ENCODE data around the gene MSLN. TPM values are rescaled to one million over a fixed set of nuclear protein-coding genes. Genes with fewer than 3 reads are reported as not detected.

Gene MSLN
- total and polyA plus RNA-seq, 9 of the 15 experiments (the other 6 are each of a cell fraction or from before 2014, with no cell fraction given), result not detected

DNA sequence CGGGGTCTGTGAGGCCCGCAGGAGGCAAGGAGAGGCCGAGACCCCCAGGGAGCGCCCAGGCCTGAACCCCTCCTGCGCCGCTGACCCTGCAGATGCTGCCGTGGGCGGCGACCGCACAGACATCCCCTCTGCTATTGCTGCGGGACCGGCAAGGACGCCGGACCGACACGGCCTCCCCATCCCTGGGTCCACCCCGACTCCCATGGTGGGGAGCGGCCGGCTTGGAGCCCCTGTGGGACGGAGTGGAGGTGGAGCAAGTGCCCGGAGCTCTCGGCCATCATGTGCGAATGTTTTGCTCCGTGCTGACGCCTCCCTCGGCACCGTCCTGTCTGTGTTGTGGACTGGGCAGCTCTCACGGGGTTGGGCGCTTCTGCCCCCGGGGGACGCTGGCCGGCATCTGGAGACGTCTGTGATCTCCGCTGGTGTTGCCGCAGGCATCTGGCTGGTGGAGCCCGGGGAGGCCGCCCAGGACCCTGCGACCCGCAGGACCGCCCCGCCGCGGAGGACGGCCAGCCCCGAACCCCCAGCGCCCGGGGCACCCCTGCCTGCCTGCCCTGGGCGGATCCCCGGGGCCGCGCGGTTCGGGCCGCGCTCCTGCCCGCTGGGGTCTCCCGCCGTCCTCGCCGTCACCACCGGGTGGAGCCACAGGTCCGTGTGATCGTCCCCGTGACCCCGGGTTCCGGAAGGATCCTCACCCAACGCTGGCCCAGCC is 52.8 kb downstream of the MSLN start:
- Histone ChIP-seq H4K20me1 (replicated peaks; ENCODE audit: control insufficient read depth, insufficient read depth, low read length) (no peaks in the 10 kb centered on the region), H3K36me3 (ENCODE audit: control insufficient read depth, insufficient read depth, low read length) (no peaks in the 10 kb centered on the region), H3K4me2 (ENCODE audit: insufficient read depth, low read length) (no peak overlapping the region), H3K9me3 (replicated peaks; ENCODE audit: control insufficient read depth, insufficient read depth, low read depth, low read length) (no peaks in the 10 kb centered on the region), H3K9me1 (ENCODE audit: control insufficient read depth, insufficient read depth, low read length) (no peaks in the 10 kb centered on the region), H3K9ac (ENCODE audit: insufficient read depth in 1 of 2, low read depth in 2 of 2, low read length in 2 of 2) (no peak overlapping the region), H3K27me3 (ENCODE audit: control insufficient read depth in 2 of 2, insufficient read depth in 2 of 2, low read length in 2 of 2) (peaks cover 29 to 71% of the 10 kb centered on the region in 2 experiments), H3K4me3 (no peak overlapping the region), H3K79me2 (ENCODE audit: control insufficient read depth, insufficient read depth, low read length) (no peaks in the 10 kb centered on the region; the same call in 2 of the 3 replicates), H3K27ac (ENCODE audit: extremely low read depth, low read depth, low read length) (no peak overlapping the region), H3K4me1 (replicated peaks in 1 of 2; ENCODE audit: control insufficient read depth in 2 of 2, insufficient read depth in 2 of 2, low read length in 2 of 2) (peaks cover 3 to 47% of the 10 kb centered on the region in 2 experiments; a peak in 4 of 5 replicates), H2AFZ (ENCODE audit: low read depth, low read length) (no peak overlapping the region)
- DNase-seq (ENCODE audit: extremely low read depth in 1 of 4, low spot score in 3 of 4) (peak; percentile 64 to 88 (median 84)), FAIRE-seq (peak; percentile 11), ATAC-seq (peak; percentile 95)
- intact Hi-C loops (cut with micrococcal nuclease) (loop anchor here (2.0 kb wide), 1 partner anchor 241 kb away; no protein-coding TSS in a partner anchor), in situ Hi-C loops (cut with MboI) (loop anchor here (5.0 kb wide), 1 partner anchor 234 kb away; no protein-coding TSS in a partner anchor)
- 21% methylated on average over 51 of the region's 67 CpGs for WGBS (ENCODE audit: insufficient coverage, low coverage, missing lambda C conversion rate)
- BruUV-seq (replicated peaks), result no TSS peak
- POLR2A ChIA-PET, result no interaction called here
- CTCF ChIA-PET (ENCODE audit: low intra/inter-chr PET ratio), result interaction anchor here (0.6 to 1.7 kb wide), 5 partner anchors 67 to 381 kb away, joined by 3 to 6 read pairs (median 4); no protein-coding TSS in a partner anchor
- TF ChIP-seq ZC3H4 (CRISPR knock-in tag; IDR thresholded peaks at IDR 0.05; ENCODE audit: borderline replicate concordance) (no peak), GABPB1 (CRISPR knock-in tag; IDR thresholded peaks at IDR 0.05) (no peak), RB1 (IDR thresholded peaks at IDR 0.05; ENCODE audit: low read depth) (peak; percentile 82; the same call in 1 of the 2 replicates), SMC3 (conservative IDR thresholded peaks at IDR 0.05; ENCODE audit: insufficient read depth, low read depth, low read length) (peak; percentile 92), DEAF1 (CRISPR knock-in tag; IDR thresholded peaks at IDR 0.05) (0 out of 2 replicates have a peak, but pooled peaks have one; percentile 51), NONO (IDR thresholded peaks at IDR 0.05; ENCODE audit: low read depth in 2 of 2, low read length in 1 of 2) (0 out of 4 replicates have a peak, but pooled peaks of 1 of the 2 experiments have one; percentile 16), XRCC3 (IDR thresholded peaks at IDR 0.05) (no peak), ARID2 (IDR thresholded peaks at IDR 0.05) (0 out of 2 replicates have a peak, but pooled peaks have one; percentile 37), HNRNPUL1 (IDR thresholded peaks at IDR 0.05; ENCODE audit: low read length) (no peak), JUN (IDR thresholded peaks at IDR 0.05; ENCODE audit: borderline replicate concordance, low read depth, low read length) (no peak), JUN (CRISPR knock-in tag; IDR thresholded peaks at IDR 0.05; ENCODE audit: borderline replicate concordance) (no peak), MAZ (CRISPR knock-in tag; conservative IDR thresholded peaks at IDR 0.05 in 1 of 2, IDR thresholded peaks at IDR 0.05 in 1 of 2) (peak in 1 of 2 experiments; percentile 50; a peak in 1 of 4 replicates), ESRRA (IDR thresholded peaks at IDR 0.05; ENCODE audit: borderline replicate concordance, low read depth) (peak; percentile 22; the same call in 1 of the 2 replicates)
- TF ChIP-seq, protein P1, sequence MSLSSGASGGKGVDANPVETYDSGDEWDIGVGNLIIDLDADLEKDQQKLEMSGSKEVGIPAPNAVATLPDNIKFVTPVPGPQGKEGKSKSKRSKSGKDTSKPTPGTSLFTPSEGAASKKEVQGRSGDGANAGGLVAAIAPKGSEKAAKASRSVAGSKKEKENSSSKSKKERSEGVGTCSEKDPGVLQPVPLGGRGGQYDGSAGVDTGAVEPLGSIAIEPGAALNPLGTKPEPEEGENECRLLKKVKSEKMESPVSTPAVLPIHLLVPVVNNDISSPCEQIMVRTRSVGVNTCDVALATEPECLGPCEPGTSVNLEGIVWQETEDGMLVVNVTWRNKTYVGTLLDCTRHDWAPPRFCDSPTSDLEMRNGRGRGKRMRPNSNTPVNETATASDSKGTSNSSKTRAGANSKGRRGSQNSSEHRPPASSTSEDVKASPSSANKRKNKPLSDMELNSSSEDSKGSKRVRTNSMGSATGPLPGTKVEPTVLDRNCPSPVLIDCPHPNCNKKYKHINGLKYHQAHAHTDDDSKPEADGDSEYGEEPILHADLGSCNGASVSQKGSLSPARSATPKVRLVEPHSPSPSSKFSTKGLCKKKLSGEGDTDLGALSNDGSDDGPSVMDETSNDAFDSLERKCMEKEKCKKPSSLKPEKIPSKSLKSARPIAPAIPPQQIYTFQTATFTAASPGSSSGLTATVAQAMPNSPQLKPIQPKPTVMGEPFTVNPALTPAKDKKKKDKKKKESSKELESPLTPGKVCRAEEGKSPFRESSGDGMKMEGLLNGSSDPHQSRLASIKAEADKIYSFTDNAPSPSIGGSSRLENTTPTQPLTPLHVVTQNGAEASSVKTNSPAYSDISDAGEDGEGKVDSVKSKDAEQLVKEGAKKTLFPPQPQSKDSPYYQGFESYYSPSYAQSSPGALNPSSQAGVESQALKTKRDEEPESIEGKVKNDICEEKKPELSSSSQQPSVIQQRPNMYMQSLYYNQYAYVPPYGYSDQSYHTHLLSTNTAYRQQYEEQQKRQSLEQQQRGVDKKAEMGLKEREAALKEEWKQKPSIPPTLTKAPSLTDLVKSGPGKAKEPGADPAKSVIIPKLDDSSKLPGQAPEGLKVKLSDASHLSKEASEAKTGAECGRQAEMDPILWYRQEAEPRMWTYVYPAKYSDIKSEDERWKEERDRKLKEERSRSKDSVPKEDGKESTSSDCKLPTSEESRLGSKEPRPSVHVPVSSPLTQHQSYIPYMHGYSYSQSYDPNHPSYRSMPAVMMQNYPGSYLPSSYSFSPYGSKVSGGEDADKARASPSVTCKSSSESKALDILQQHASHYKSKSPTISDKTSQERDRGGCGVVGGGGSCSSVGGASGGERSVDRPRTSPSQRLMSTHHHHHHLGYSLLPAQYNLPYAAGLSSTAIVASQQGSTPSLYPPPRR (CRISPR knock-in tag; IDR thresholded peaks at IDR 0.05; ENCODE audit: borderline replicate concordance), result no peak
